H1 (cell line): ENCODE data around the gene APOC3. TPM values are rescaled to one million over a fixed set of nuclear protein-coding genes. Genes with fewer than 3 reads are reported as not detected.

Experiments used
- CTCF ChIA-PET: fragments of 300-600 bp; sonication (Branson Sonifier 250); formaldehyde crosslinking; loops from one replicate; lab custom pipeline; 2021; ENCODE audit not compliant: partially characterized antibody; lab: Charles Lee
- POLR2A ChIA-PET: fragments of 300-600 bp; sonication (Branson Sonifier 250); formaldehyde crosslinking; loops from one replicate; lab custom pipeline; 2021; ENCODE audit warnings: inconsistent platforms; ENCODE audit not compliant: partially characterized antibody; lab: Charles Lee
- DNase-seq, 2 experiments: peaks; one replicate each; pipeline versions ENCODE4 v3.0.0 to v3.0.0-alpha.2; 2010 to 2022; ENCODE audit warnings: low spot score in 2 of 2, low read depth in 1 of 2, mixed read lengths in 1 of 2
- FAIRE-seq: peaks from 2 replicates; lab custom pipeline; 2011; peaks lifted over from hg19 to GRCh38; lab: Jason Lieb, UNC
- H2AFZ ChIP-seq: 2 replicates; pipeline ENCODE4 v1.8.1; 2012; ENCODE audit warnings: low read length, inconsistent platforms
- H2AK5ac ChIP-seq: 2 replicates; pipeline ENCODE4 v1.6.1; 2013; ENCODE audit warnings: low read depth, low read length
- H2BK120ac ChIP-seq: replicated peaks from 2 replicates; pipeline ENCODE3; 2013; ENCODE audit warnings: low read depth, low read length, inconsistent platforms
- H2BK12ac ChIP-seq: 2 replicates; pipeline ENCODE4 v1.6.1; 2013; ENCODE audit warnings: low read depth, low read length
- H2BK15ac ChIP-seq: 2 replicates; pipeline ENCODE4 v1.6.1; 2013; ENCODE audit warnings: low read length
- H2BK20ac ChIP-seq: 2 replicates; pipeline ENCODE4 v1.6.1; 2013; ENCODE audit warnings: low read length
- H2BK5ac ChIP-seq: 2 replicates; pipeline ENCODE4 v1.6.1; 2013; ENCODE audit warnings: low read depth, low read length
- H3K14ac ChIP-seq: 2 replicates; pipeline ENCODE4 v1.6.1; 2013; ENCODE audit warnings: inconsistent platforms; ENCODE audit not compliant: insufficient read length
- H3K18ac ChIP-seq: 2 replicates; pipeline ENCODE4 v1.6.1; 2013; ENCODE audit warnings: low read length; ENCODE audit errors: extremely low read depth
- H3K23ac ChIP-seq: 2 replicates; pipeline ENCODE4 v1.6.1; 2013; ENCODE audit warnings: inconsistent platforms; ENCODE audit not compliant: insufficient read length
- H3K23me2 ChIP-seq: 2 replicates; pipeline ENCODE4 v1.6.1; 2013; ENCODE audit warnings: low read depth, low read length
- H3K27ac ChIP-seq: 2 replicates; pipeline ENCODE4 v1.6.1; 2011; ENCODE audit warnings: low read depth, low read length, inconsistent platforms
- H3K27me3 ChIP-seq, 4 experiments: replicated peaks in 1 of 4; 1 replicate in 1 of 4; 2 replicates in 3 of 4; pipeline versions ENCODE4 v1.6.1 to v1.8.1; 2011 to 2013; ENCODE audit warnings: low read length in 3 of 4, mild to moderate bottlenecking in 3 of 4, inconsistent platforms in 2 of 4, mixed read lengths in 2 of 4, moderate library complexity in 1 of 4; ENCODE audit not compliant: control insufficient read depth in 3 of 4, insufficient read depth in 3 of 4; ENCODE audit errors: extremely low read depth in 1 of 4
- H3K36me3 ChIP-seq, 4 experiments: 2 replicates each; pipeline versions ENCODE4 v1.6.1 to v1.8.1; 2011 to 2013; ENCODE audit warnings: mild to moderate bottlenecking in 4 of 4, low read length in 3 of 4, moderate library complexity in 2 of 4, control low read depth in 1 of 4, inconsistent platforms in 1 of 4; ENCODE audit not compliant: insufficient read depth in 4 of 4, control insufficient read depth in 2 of 4
- H3K4ac ChIP-seq: replicated peaks from 2 replicates; pipeline ENCODE3; 2013; ENCODE audit warnings: low read length, low read depth, mixed read lengths, inconsistent platforms; ENCODE audit not compliant: insufficient read length
- H3K4me1 ChIP-seq, 4 experiments: replicated peaks in 1 of 4; 1 replicate in 1 of 4; 2 replicates in 3 of 4; pipeline versions ENCODE4 v1.6.1 to v1.8.1; 2011 to 2013; ENCODE audit warnings: low read length in 3 of 4, inconsistent platforms in 2 of 4, mixed read lengths in 1 of 4; ENCODE audit not compliant: insufficient read depth in 4 of 4, control insufficient read depth in 3 of 4
- H3K4me2 ChIP-seq, 2 experiments: 2 replicates each; pipeline versions ENCODE4 v1.6.1 to v1.8.1; 2011 to 2013; ENCODE audit warnings: low read depth in 2 of 2, low read length in 2 of 2, control low read depth in 1 of 2, inconsistent platforms in 1 of 2, mild to moderate bottlenecking in 1 of 2; ENCODE audit not compliant: insufficient read depth in 1 of 2
- H3K4me3 ChIP-seq, 4 experiments: fragments of 200-600, 300-600 bp in 1 of 4; sonication (generic), shearing (Covaris generic), sonication (Bioruptor Twin) in 1 of 4; 2 replicates each; pipeline versions ENCODE4 v1.5.1 to v1.8.1; 2011 to 2016; ENCODE audit warnings: low read length in 4 of 4, low read depth in 3 of 4, control low read depth in 2 of 4, inconsistent platforms in 2 of 4, mild to moderate bottlenecking in 2 of 4, mixed read lengths in 1 of 4, moderate library complexity in 1 of 4; ENCODE audit not compliant: insufficient read depth in 2 of 4; ENCODE audit errors: extremely low read depth in 1 of 4
- H3K56ac ChIP-seq: replicated peaks from 2 replicates; pipeline ENCODE3; 2013; ENCODE audit warnings: low read depth, mild to moderate bottlenecking, mixed read lengths, low read length, inconsistent platforms; ENCODE audit not compliant: insufficient read length
- H3K79me1 ChIP-seq: 2 replicates; pipeline ENCODE4 v1.6.1; 2013; ENCODE audit warnings: low read depth, low read length, control low read depth
- H3K79me2 ChIP-seq, 2 experiments: 2 replicates each; pipeline versions ENCODE4 v1.6.1 to v1.8.1; 2012 to 2013; ENCODE audit warnings: low read length in 2 of 2, mild to moderate bottlenecking in 2 of 2, inconsistent platforms in 1 of 2; ENCODE audit not compliant: insufficient read depth in 2 of 2, control insufficient read depth in 1 of 2
- H3K9ac ChIP-seq, 4 experiments: replicated peaks in 1 of 4; 1 replicate in 1 of 4; 2 replicates in 3 of 4; pipeline versions ENCODE4 v1.6.1 to v1.8.1; 2011 to 2013; ENCODE audit warnings: low read depth in 3 of 4, low read length in 3 of 4, control low read depth in 2 of 4, mild to moderate bottlenecking in 2 of 4, moderate library complexity in 2 of 4, inconsistent platforms in 1 of 4; ENCODE audit errors: extremely low read depth in 1 of 4
- H3K9me3 ChIP-seq, 2 experiments: 2 replicates each; pipeline versions ENCODE4 v1.6.1 to v1.8.1; 2012 to 2013; ENCODE audit warnings: mild to moderate bottlenecking in 2 of 2, moderate library complexity in 2 of 2, control low read depth in 1 of 2, inconsistent platforms in 1 of 2, low read depth in 1 of 2, low read length in 1 of 2, mixed read lengths in 1 of 2; ENCODE audit not compliant: insufficient read depth in 2 of 2
- H4K20me1 ChIP-seq, 2 experiments: replicated peaks in 1 of 2; 2 replicates each; pipeline versions ENCODE3 to v1.8.1; 2011 to 2013; ENCODE audit warnings: inconsistent platforms in 2 of 2, low read length in 2 of 2, mild to moderate bottlenecking in 1 of 2; ENCODE audit not compliant: insufficient read depth in 2 of 2, control insufficient read depth in 1 of 2
- H4K5ac ChIP-seq: 2 replicates; pipeline ENCODE4 v1.6.1; 2013; ENCODE audit warnings: low read length, low read depth, mixed read lengths, inconsistent platforms; ENCODE audit not compliant: insufficient read length
- H4K8ac ChIP-seq: 2 replicates; pipeline ENCODE4 v1.8.0; 2013; ENCODE audit warnings: mild to moderate bottlenecking, moderate library complexity, low read length, inconsistent platforms; ENCODE audit not compliant: insufficient read depth; ENCODE audit errors: extremely low read depth
- H4K91ac ChIP-seq: replicated peaks from 2 replicates; pipeline ENCODE3; 2013; ENCODE audit warnings: low read length, mixed read lengths, inconsistent platforms; ENCODE audit not compliant: insufficient read length
- WGBS, 2 experiments: shearing (Covaris generic) in 1 of 2; methylation state at CpG; one replicate each; pipeline versions ENCODE4 v1.1.6 to v1.1.7; 2013 to 2015; ENCODE audit warnings: low lambda C conversion rate in 2 of 2, mixed read lengths in 2 of 2, inconsistent platforms in 1 of 2, low coverage in 1 of 2, missing lambda C conversion rate in 1 of 2; ENCODE audit not compliant: insufficient replicate concordance in 2 of 2, insufficient coverage in 1 of 2, insufficient read length in 1 of 2; ENCODE audit errors: extremely low coverage in 1 of 2, missing lambda C conversion rate in 1 of 2; 5-methylcytosine and 5-hydroxymethylcytosine counted together
- polyA plus RNA-seq, 7 experiments: library from polyadenylated mRNA; depleted of rRNA in 3 of 7; stranded (reverse) in 5 of 7; unstranded in 2 of 7; fragments of >200 nt in 5 of 7; fragments of 200-250 nt in 2 of 7; gene quantifications; 1 replicate in 5 of 7; 2 replicates in 1 of 7; 4 replicates in 1 of 7; pipeline versions ENCODE4 v1.2.1 to v1.2.3, GENCODE V29; 2011 to 2013; ENCODE audit warnings: missing spikeins in 2 of 7, mixed read lengths in 2 of 7
- total RNA-seq: library from RNA; stranded (reverse); fragmentation: NEBNext Ultra II Directional; extraction: Animal tissue kit (Norgen Biotek cat#: 25700); gene quantifications from 2 replicates; pipeline ENCODE4 v1.2.1, GENCODE V29; 2021

Gene APOC3
- total and polyA plus RNA-seq, 2 of the 8 experiments (the other 6 are each of a cell fraction or from before 2014, with no cell fraction given) = not detected

- H3K9me3 ChIP-seq = no peaks in the 10 kb centered on the region
- H2AK5ac ChIP-seq = no peak overlapping the region
- peak overlapping the region; percentile 39; the same call in 1 of the 2 replicates for H4K8ac ChIP-seq
- no peak overlapping the region for H2BK15ac ChIP-seq
- peaks cover 4 to 13% (median 7%) of the 10 kb centered on the region in 4 experiments for H3K4me1 ChIP-seq
- H4K5ac ChIP-seq = no peak overlapping the region
- no peak overlapping the region for H2BK20ac ChIP-seq
- H4K20me1 ChIP-seq = no peaks in the 10 kb centered on the region
- no peak overlapping the region for H3K56ac ChIP-seq
- no peak overlapping the region for H2AFZ ChIP-seq
- 77% methylated on average over 4 of the region's 4 CpGs; no CpG with 5 or more reads in 1 of the 2 experiments for WGBS, 2 experiments
- no peak overlapping the region for H2BK120ac ChIP-seq
- H3K23me2 ChIP-seq = peaks cover 11% of the 10 kb centered on the region
- H3K79me1 ChIP-seq = peaks cover 5% of the 10 kb centered on the region; the same call in 1 of the 2 replicates
- FAIRE-seq (no peak), DNase-seq (no peak)
- peak overlapping the region in 3 of 4 experiments; percentile 25 to 66 (median 65); a peak in 4 of 7 replicates for H3K9ac ChIP-seq
- peak overlapping the region; percentile 29 for H3K4ac ChIP-seq
- H3K79me2 ChIP-seq = peaks cover 0 to 15% of the 10 kb centered on the region in 2 experiments; a peak in 2 of 4 replicates
- peak overlapping the region; percentile 66 to 94 for H3K4me2 ChIP-seq
- H3K23ac ChIP-seq = no peak overlapping the region
- CTCF ChIA-PET = interaction anchor here (1.2 to 12.1 kb wide), 8 partner anchors 12 to 438 kb away, joined by 3 to 237 read pairs (median 10); partner anchors contain the start of genes APOA1, APOA4 and APOC3
- H2BK12ac ChIP-seq = no peak overlapping the region
- H3K4me3 ChIP-seq = peak overlapping the region; percentile 79 to 93 (median 85)
- no peak overlapping the region for H3K27ac ChIP-seq
- peaks cover 0 to 11% (median 3%) of the 10 kb centered on the region in 4 experiments; a peak in 4 of 7 replicates for H3K27me3 ChIP-seq
- H3K14ac ChIP-seq = no peak overlapping the region
- no peak overlapping the region for H2BK5ac ChIP-seq
- no peak overlapping the region for H4K91ac ChIP-seq
- POLR2A ChIA-PET = interaction anchor here (1.9 to 6.0 kb wide), 3 partner anchors 14 to 48 kb away, joined by 6 to 29 read pairs (median 14); partner anchors contain the start of genes APOA1 and BUD13
- H3K36me3 ChIP-seq = peaks cover 20 to 30% (median 24%) of the 10 kb centered on the region in 4 experiments
- peak overlapping the region; percentile 66 for H3K18ac ChIP-seq
These were observed 41.2 kb upstream of the APOC3 start for GRCh38 chr11:116788534-116788933.
